Hepatocyte (in vitro differentiated cells): ENCODE data around the gene SMAP2. TPM values are rescaled to one million over a fixed set of nuclear protein-coding genes. Genes with fewer than 3 reads are reported as not detected.

ENCODE experiments used
- DNase-seq: peaks from one replicate; pipeline ENCODE4 v3.0.0-alpha.2; 2016; ENCODE audit warnings: low spot score
- H2AFZ ChIP-seq: fragments of 200-600 bp; sonication (generic); 2 replicates; pipeline ENCODE4 v1.6.0; 2016; ENCODE audit warnings: antibody characterized with exemption, mild to moderate bottlenecking
- H3K27ac ChIP-seq: fragments of 200-600 bp; sonication (generic); 2 replicates; pipeline ENCODE4 v1.5.1; 2016; ENCODE audit warnings: mild to moderate bottlenecking
- H3K27me3 ChIP-seq: fragments of 200-600 bp; sonication (generic); 2 replicates; pipeline ENCODE4 v1.6.1; 2016
- H3K36me3 ChIP-seq: fragments of 200-600 bp; sonication (generic); replicated peaks from 2 replicates; pipeline ENCODE4 v1.5.1; 2016; ENCODE audit warnings: low read depth; ENCODE audit not compliant: insufficient read depth
- H3K4me1 ChIP-seq: fragments of 200-600 bp; sonication (generic); 2 replicates; pipeline ENCODE4 v1.5.1; 2016; ENCODE audit warnings: mild to moderate bottlenecking, moderate library complexity; ENCODE audit not compliant: insufficient read depth
- H3K4me2 ChIP-seq: fragments of 200-600 bp; sonication (generic); 2 replicates; pipeline ENCODE4 v1.6.0; 2016
- H3K4me3 ChIP-seq: fragments of 200-600 bp; sonication (generic); 2 replicates; pipeline ENCODE4 v1.5.1; 2016; ENCODE audit warnings: mild to moderate bottlenecking
- H3K79me2 ChIP-seq: fragments of 200-600 bp; sonication (generic); 2 replicates; pipeline ENCODE4 v1.6.0; 2017; ENCODE audit warnings: mild to moderate bottlenecking
- H3K9me2 ChIP-seq: fragments of 200-600 bp; sonication (generic); replicated peaks from 2 replicates; pipeline ENCODE4 v1.6.0; 2017; ENCODE audit warnings: mild to moderate bottlenecking; ENCODE audit not compliant: insufficient read depth
- H3K9me3 ChIP-seq: fragments of 200-600 bp; sonication (generic); 2 replicates; pipeline ENCODE4 v1.5.1; 2016; ENCODE audit warnings: low read depth, mild to moderate bottlenecking
- H4K20me1 ChIP-seq: fragments of 200-600 bp; sonication (generic); 2 replicates; pipeline ENCODE4 v1.6.0; 2016; ENCODE audit warnings: mild to moderate bottlenecking; ENCODE audit not compliant: insufficient read depth, poor library complexity, severe bottlenecking
- CTCF ChIP-seq: fragments of 200-600 bp; sonication (generic); IDR thresholded peaks from 2 replicates; pipeline ENCODE4 v1.5.1; 2016; ENCODE audit warnings: antibody characterized with exemption, mild to moderate bottlenecking; ENCODE audit not compliant: poor library complexity
- EZH2 ChIP-seq: fragments of 200-600 bp; sonication (generic); IDR thresholded peaks from 2 replicates; pipeline ENCODE4 v1.6.1; 2016; ENCODE audit warnings: antibody characterized with exemption, mild to moderate bottlenecking, borderline replicate concordance
- EZH2phosphoT487 ChIP-seq: fragments of 200-600 bp; sonication (generic); IDR thresholded peaks from one replicate; pipeline ENCODE4 v1.6.1; 2018; ENCODE audit warnings: antibody characterized with exemption, mild to moderate bottlenecking, low read depth, moderate library complexity; ENCODE audit not compliant: unreplicated experiment, severe bottlenecking
- WGBS: methylation state at CpG from one replicate; pipeline ENCODE4 v1.1.6; 2016; ENCODE audit warnings: low lambda C conversion rate; ENCODE audit errors: missing lambda C conversion rate; 5-methylcytosine and 5-hydroxymethylcytosine counted together
- polyA plus RNA-seq: library from polyadenylated mRNA; unstranded; fragments of >200 nt; fragmentation: Nextera tagmentation; extraction: Ambion mirVana; gene quantifications from 2 replicates; pipeline ENCODE4 v1.2.1, GENCODE V29; 2016
- total RNA-seq: library from RNA; depleted of rRNA; stranded (reverse); fragments of >200 nt; gene quantifications from 2 replicates; pipeline ENCODE4 v1.2.3, GENCODE V29; 2014

SMAP2 gene
- total and polyA plus RNA-seq, 2 experiments from 2014 or later, result 22.9 to 23.1 TPM

GRCh38 chr1:40394491-40395172 is 21.1 kb downstream of the SMAP2 start:
- H3K4me1 ChIP-seq, result peaks cover 18% of the 10 kb centered on the region
- peaks cover 81% of the 10 kb centered on the region for H3K79me2 ChIP-seq
- no peak overlapping the region for H3K4me2 ChIP-seq
- 60% methylated on average over 3 of the region's 3 CpGs for WGBS
- DNase-seq, result no peak
- peak overlapping the region; percentile 36 for H3K27ac ChIP-seq
- H3K4me3 ChIP-seq, result no peak overlapping the region
- H4K20me1 ChIP-seq, result no peaks in the 10 kb centered on the region
- no peaks in the 10 kb centered on the region for H3K36me3 ChIP-seq
- no peaks in the 10 kb centered on the region for H3K9me3 ChIP-seq
- TF ChIP-seq EZH2, result no peak
- no peak for TF ChIP-seq CTCF
- TF ChIP-seq EZH2phosphoT487, result no peak
- H3K27me3 ChIP-seq, result no peaks in the 10 kb centered on the region
- H2AFZ ChIP-seq, result no peak overlapping the region
- H3K9me2 ChIP-seq, result no peaks in the 10 kb centered on the region

- no peaks in the 10 kb centered on the region for H3K9me3 ChIP-seq
- 56% methylated on average over 3 of the region's 3 CpGs for WGBS
- no peak overlapping the region for H2AFZ ChIP-seq
- peaks cover 89% of the 10 kb centered on the region for H3K79me2 ChIP-seq
- no peaks in the 10 kb centered on the region for H3K27me3 ChIP-seq
- no peak overlapping the region for H3K4me2 ChIP-seq
- no peaks in the 10 kb centered on the region for H3K36me3 ChIP-seq
- H4K20me1 ChIP-seq, result no peaks in the 10 kb centered on the region
- peak overlapping the region; percentile 36 for H3K27ac ChIP-seq
- TF ChIP-seq EZH2phosphoT487 (no peak), EZH2 (no peak), CTCF (no peak)
- DNase-seq, result no peak
- peaks cover 13% of the 10 kb centered on the region for H3K4me1 ChIP-seq
- no peaks in the 10 kb centered on the region for H3K9me2 ChIP-seq
- no peak overlapping the region for H3K4me3 ChIP-seq
Observed at GRCh38 chr1:40395190-40396175, 22.0 kb downstream of the SMAP2 start.

GRCh38 chr1:40396420-40396819 is 22.9 kb downstream of the SMAP2 start:
- no peak overlapping the region for H3K27ac ChIP-seq
- H3K9me3 ChIP-seq, result no peaks in the 10 kb centered on the region
- peaks cover 87% of the 10 kb centered on the region for H3K79me2 ChIP-seq
- peaks cover 5% of the 10 kb centered on the region for H3K4me1 ChIP-seq
- no peaks in the 10 kb centered on the region for H3K27me3 ChIP-seq
- no peaks in the 10 kb centered on the region for H4K20me1 ChIP-seq
- WGBS, result 97% methylated on average over 1 of the region's 1 CpG
- H3K4me2 ChIP-seq, result no peak overlapping the region
- H2AFZ ChIP-seq, result no peak overlapping the region
- DNase-seq, result no peak
- no peak overlapping the region for H3K4me3 ChIP-seq
- H3K9me2 ChIP-seq, result no peaks in the 10 kb centered on the region
- TF ChIP-seq CTCF, result no peak
- no peak for TF ChIP-seq EZH2phosphoT487
- TF ChIP-seq EZH2, result no peak
- no peaks in the 10 kb centered on the region for H3K36me3 ChIP-seq
